ENCODE data around the gene EME2. TPM values are rescaled to one million over a fixed set of nuclear protein-coding genes. Genes with fewer than 3 reads are reported as not detected.

Gene EME2
- total RNA-seq, 1 donor from 2014 or later, result 23.3 TPM

GRCh38 chr16:1745181-1745899, 27.3 kb upstream of the EME2 start:
- peak overlapping the region; percentile 83 for H3K4me2 ChIP-seq (ENCODE audit: low read length)
- peak overlapping the region; percentile 99 for H3K27ac ChIP-seq (ENCODE audit: low read depth, low read length)
- peaks cover 16% of the 10 kb centered on the region for H3K79me2 ChIP-seq (ENCODE audit: insufficient read depth, low read length)
- TF ChIP-seq CTCF (IDR thresholded peaks at IDR 0.05; ENCODE audit: insufficient read depth, low read depth, low read length), result peak; percentile 14
- no peak for TF ChIP-seq EZH2 (IDR thresholded peaks at IDR 0.05; ENCODE audit: insufficient read depth, low read length)
- Mint-ChIP-seq H3K4me1 (ENCODE audit: low read depth, unreplicated experiment) (peaks cover 19% of the 10 kb centered on the region), H3K27me3 (ENCODE audit: low read depth, unreplicated experiment) (no peaks in the 10 kb centered on the region), H3K27ac (ENCODE audit: unreplicated experiment) (peak overlapping the region; percentile 98), H3K36me3 (ENCODE audit: low read depth, unreplicated experiment) (peaks cover 6% of the 10 kb centered on the region), H3K4me3 (ENCODE audit: unreplicated experiment) (peak overlapping the region; percentile 54), H3K9me3 (ENCODE audit: unreplicated experiment) (no peaks in the 10 kb centered on the region)
- peak overlapping the region; percentile 88 for H3K9ac ChIP-seq (ENCODE audit: low read length)
- H3K4me1 ChIP-seq (ENCODE audit: insufficient read depth, low read length), result peaks cover 34% of the 10 kb centered on the region
- DNase-seq (ENCODE audit: low read depth), result peak; percentile 88
- peak; percentile 43 for FAIRE-seq
- peaks cover 33% of the 10 kb centered on the region for H4K20me1 ChIP-seq (ENCODE audit: insufficient read depth, low read length)
- H3K27me3 ChIP-seq (ENCODE audit: insufficient read depth, low read length), result no peaks in the 10 kb centered on the region
- H3K4me3 ChIP-seq (ENCODE audit: insufficient read depth, low read depth, low read length), result peak overlapping the region; percentile 44
- no peaks in the 10 kb centered on the region for H3K9me3 ChIP-seq (ENCODE audit: insufficient read depth, low read depth, low read length)
- peaks cover 10% of the 10 kb centered on the region for H3K36me3 ChIP-seq (ENCODE audit: insufficient read depth, low read length)
- no peak overlapping the region for H2AFZ ChIP-seq (ENCODE audit: low read depth, low read length)

GRCh38 chr16:1745900-1746692, 26.5 kb upstream of the EME2 start:
- H3K27ac Mint-ChIP-seq (ENCODE audit: unreplicated experiment), result peak overlapping the region; percentile 98
- Histone ChIP-seq H3K79me2 (ENCODE audit: insufficient read depth, low read length) (peaks cover 9% of the 10 kb centered on the region), H3K4me3 (ENCODE audit: insufficient read depth, low read depth, low read length) (peak overlapping the region; percentile 44), H4K20me1 (ENCODE audit: insufficient read depth, low read length) (peaks cover 25% of the 10 kb centered on the region), H3K27me3 (ENCODE audit: insufficient read depth, low read length) (no peaks in the 10 kb centered on the region), H3K36me3 (ENCODE audit: insufficient read depth, low read length) (peaks cover 7% of the 10 kb centered on the region), H2AFZ (ENCODE audit: low read depth, low read length) (no peak overlapping the region), H3K9ac (ENCODE audit: low read length) (peak overlapping the region; percentile 88), H3K4me2 (ENCODE audit: low read length) (peak overlapping the region; percentile 83), H3K9me3 (ENCODE audit: insufficient read depth, low read depth, low read length) (no peaks in the 10 kb centered on the region), H3K4me1 (ENCODE audit: insufficient read depth, low read length) (peaks cover 34% of the 10 kb centered on the region), H3K27ac (ENCODE audit: low read depth, low read length) (peak overlapping the region; percentile 99)
- TF ChIP-seq EZH2 (IDR thresholded peaks at IDR 0.05; ENCODE audit: insufficient read depth, low read length) (no peak), CTCF (IDR thresholded peaks at IDR 0.05; ENCODE audit: insufficient read depth, low read depth, low read length) (no peak)
- H3K4me1 Mint-ChIP-seq (ENCODE audit: low read depth, unreplicated experiment), result peaks cover 19% of the 10 kb centered on the region
- H3K27me3 Mint-ChIP-seq (ENCODE audit: low read depth, unreplicated experiment), result no peaks in the 10 kb centered on the region
- no peaks in the 10 kb centered on the region for H3K9me3 Mint-ChIP-seq (ENCODE audit: unreplicated experiment)
- FAIRE-seq (peak; percentile 86), DNase-seq (ENCODE audit: low read depth) (peak; percentile 97)
- H3K4me3 Mint-ChIP-seq (ENCODE audit: unreplicated experiment), result peak overlapping the region; percentile 54
- peaks cover 6% of the 10 kb centered on the region for H3K36me3 Mint-ChIP-seq (ENCODE audit: low read depth, unreplicated experiment)

All from astrocyte (in vitro differentiated cells and primary cell).